K562 (cell line): ENCODE measurements around the gene SKIDA1. TPM values are rescaled to one million over a fixed set of nuclear protein-coding genes. Genes with fewer than 3 reads are reported as not detected.

ENCODE experiments used
- ARID4B ChIP-seq: sonication (generic); formaldehyde crosslinking; IDR thresholded peaks from 2 replicates; pipeline ENCODE4 v1.8.0; 2022; ENCODE audit warnings: mild to moderate bottlenecking, missing genetic modification reagents
- CBX8 ChIP-seq: fragments of 200-600 bp; sonication (generic); IDR thresholded peaks from 2 replicates; pipeline ENCODE4 v1.6.1; 2012; ENCODE audit warnings: borderline replicate concordance, mixed run types, low read depth, mild to moderate bottlenecking, moderate library complexity, mixed read lengths, low read length, control low read depth, inconsistent platforms; ENCODE audit not compliant: poor library complexity, severe bottlenecking; ENCODE audit errors: extremely low read depth
- DDX20 ChIP-seq: fragments of 450-650 bp; IDR thresholded peaks from 2 replicates; pipeline ENCODE4 v1.6.1; 2016; ENCODE audit warnings: missing genetic modification characterization, low read depth, mild to moderate bottlenecking, missing compliant biosample characterization, moderate library complexity
- GABPB2 ChIP-seq: fragments of 250-450 bp; sonication (Bioruptor Pico); conservative IDR thresholded peaks from 2 replicates; pipeline ENCODE4 v1.5.1; 2021; ENCODE audit warnings: mild to moderate bottlenecking
- KDM2B ChIP-seq: fragments of 250-450 bp; sonication (Bioruptor Pico); IDR thresholded peaks from 2 replicates; pipeline ENCODE4 v1.8.0; 2021; ENCODE audit warnings: mild to moderate bottlenecking, moderate library complexity
- NBN ChIP-seq: fragments of 450-650 bp; IDR thresholded peaks from 2 replicates; pipeline ENCODE4 v1.6.1; 2016; ENCODE audit warnings: low read depth, mild to moderate bottlenecking
- NONO ChIP-seq, 2 experiments: fragments of 200-400 bp in 1 of 2; fragments of 450-650 bp in 1 of 2; formaldehyde crosslinking in 1 of 2; IDR thresholded peaks; 2 replicates each; pipeline ENCODE4 v1.6.1; 2017; ENCODE audit warnings: low read depth in 2 of 2, mild to moderate bottlenecking in 2 of 2, moderate library complexity in 2 of 2, low read length in 1 of 2
- TCF15 ChIP-seq: fragments of 250-450 bp; sonication (Bioruptor Pico); IDR thresholded peaks from 2 replicates; pipeline ENCODE4 v1.8.0; 2022; ENCODE audit warnings: moderate library complexity, mild to moderate bottlenecking, inconsistent platforms
- ZNF609 ChIP-seq: sonication (generic); formaldehyde crosslinking; IDR thresholded peaks from 2 replicates; pipeline ENCODE4 v1.8.1; 2023; ENCODE audit warnings: missing genetic modification reagents, mild to moderate bottlenecking, borderline replicate concordance
- ZNF785 ChIP-seq: fragments of 250-450 bp; sonication (Bioruptor Pico); IDR thresholded peaks from 2 replicates; pipeline ENCODE4 v1.4.0; 2020; ENCODE audit warnings: mild to moderate bottlenecking
- polyA plus RNA-seq, 8 experiments: library from polyadenylated mRNA; depleted of rRNA in 4 of 8; stranded (reverse) in 5 of 8; unstranded in 3 of 8; fragments of >200 nt; fragmentation: Nextera tagmentation in 2 of 8; fragmentation: Illumina TruSeq in 1 of 8; extraction: Ambion mirVana in 2 of 8; extraction: Trizol in 1 of 8; gene quantifications; 2 replicates each; pipeline versions ENCODE4 v1.2.1 to v1.2.3, GENCODE V29; 2011 to 2014; ENCODE audit warnings: inconsistent platforms in 1 of 8, missing spikeins in 1 of 8
- total RNA-seq, 7 experiments: library from RNA; depleted of rRNA in 6 of 7; stranded (reverse); fragments of >200 nt in 6 of 7; fragmentation: Illumina TruSeq in 2 of 7; extraction: Trizol in 2 of 7; gene quantifications; 2 replicates each; pipeline versions ENCODE4 v1.2.1 to v1.2.3, GENCODE V29; 2011 to 2021; ENCODE audit warnings: low replicate concordance in 1 of 7
- TF ChIP-seq, protein P1 (sequence below): fragments of 450-650 bp; IDR thresholded peaks from 2 replicates; pipeline ENCODE4 v1.6.1; 2017; ENCODE audit warnings: antibody characterized with exemption, mild to moderate bottlenecking

Gene SKIDA1
- total and polyA plus RNA-seq, 9 of the 15 experiments (the other 6 are each of a cell fraction or from before 2014, with no cell fraction given) = 0.05 to 1.1 (median 0.42) TPM

- TF ChIP-seq ZNF609 (CRISPR knock-in tag) (no peak), GABPB2 (CRISPR knock-in tag) (no peak), DDX20 (tag) (no peak), CBX8 (no peak), KDM2B (CRISPR knock-in tag) (no peak), ZNF785 (CRISPR knock-in tag) (no peak), NBN (no peak), NONO (IDR thresholded peaks at IDR 0.05; ENCODE audit: low read depth in 2 of 2, low read length in 1 of 2) (no peak), ARID4B (CRISPR knock-in tag) (no peak), TCF15 (CRISPR knock-in tag) (no peak)
- TF ChIP-seq, protein P1, sequence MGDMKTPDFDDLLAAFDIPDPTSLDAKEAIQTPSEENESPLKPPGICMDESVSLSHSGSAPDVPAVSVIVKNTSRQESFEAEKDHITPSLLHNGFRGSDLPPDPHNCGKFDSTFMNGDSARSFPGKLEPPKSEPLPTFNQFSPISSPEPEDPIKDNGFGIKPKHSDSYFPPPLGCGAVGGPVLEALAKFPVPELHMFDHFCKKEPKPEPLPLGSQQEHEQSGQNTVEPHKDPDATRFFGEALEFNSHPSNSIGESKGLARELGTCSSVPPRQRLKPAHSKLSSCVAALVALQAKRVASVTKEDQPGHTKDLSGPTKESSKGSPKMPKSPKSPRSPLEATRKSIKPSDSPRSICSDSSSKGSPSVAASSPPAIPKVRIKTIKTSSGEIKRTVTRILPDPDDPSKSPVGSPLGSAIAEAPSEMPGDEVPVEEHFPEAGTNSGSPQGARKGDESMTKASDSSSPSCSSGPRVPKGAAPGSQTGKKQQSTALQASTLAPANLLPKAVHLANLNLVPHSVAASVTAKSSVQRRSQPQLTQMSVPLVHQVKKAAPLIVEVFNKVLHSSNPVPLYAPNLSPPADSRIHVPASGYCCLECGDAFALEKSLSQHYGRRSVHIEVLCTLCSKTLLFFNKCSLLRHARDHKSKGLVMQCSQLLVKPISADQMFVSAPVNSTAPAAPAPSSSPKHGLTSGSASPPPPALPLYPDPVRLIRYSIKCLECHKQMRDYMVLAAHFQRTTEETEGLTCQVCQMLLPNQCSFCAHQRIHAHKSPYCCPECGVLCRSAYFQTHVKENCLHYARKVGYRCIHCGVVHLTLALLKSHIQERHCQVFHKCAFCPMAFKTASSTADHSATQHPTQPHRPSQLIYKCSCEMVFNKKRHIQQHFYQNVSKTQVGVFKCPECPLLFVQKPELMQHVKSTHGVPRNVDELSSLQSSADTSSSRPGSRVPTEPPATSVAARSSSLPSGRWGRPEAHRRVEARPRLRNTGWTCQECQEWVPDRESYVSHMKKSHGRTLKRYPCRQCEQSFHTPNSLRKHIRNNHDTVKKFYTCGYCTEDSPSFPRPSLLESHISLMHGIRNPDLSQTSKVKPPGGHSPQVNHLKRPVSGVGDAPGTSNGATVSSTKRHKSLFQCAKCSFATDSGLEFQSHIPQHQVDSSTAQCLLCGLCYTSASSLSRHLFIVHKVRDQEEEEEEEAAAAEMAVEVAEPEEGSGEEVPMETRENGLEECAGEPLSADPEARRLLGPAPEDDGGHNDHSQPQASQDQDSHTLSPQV = no peak
Measured at GRCh38 chr10:21496343-21497176, 28.9 kb downstream of the SKIDA1 start (continued).
